Dedifferentiated amniotic fluid mesenchymal stem cell (primary cell): Measurements from ENCODE around the gene CHST7.

Source experiments
- DNase-seq: peaks from one replicate; pipeline ENCODE4 v3.0.0-alpha.2; 2016; ENCODE audit errors: extremely low spot score

CHST7 gene

GRCh38 chrX:46647251-46647650, 73.7 kb downstream of the CHST7 start:
- peak; percentile 28 for DNase-seq
